ENCODE measurements around the gene ZGRF1. TPM values are rescaled to one million over a fixed set of nuclear protein-coding genes. Genes with fewer than 3 reads are reported as not detected.

ZGRF1 gene
- total RNA-seq, 4 donors from 2014 or later, result 1.5 to 10.0 (median 3.7) TPM

DNA sequence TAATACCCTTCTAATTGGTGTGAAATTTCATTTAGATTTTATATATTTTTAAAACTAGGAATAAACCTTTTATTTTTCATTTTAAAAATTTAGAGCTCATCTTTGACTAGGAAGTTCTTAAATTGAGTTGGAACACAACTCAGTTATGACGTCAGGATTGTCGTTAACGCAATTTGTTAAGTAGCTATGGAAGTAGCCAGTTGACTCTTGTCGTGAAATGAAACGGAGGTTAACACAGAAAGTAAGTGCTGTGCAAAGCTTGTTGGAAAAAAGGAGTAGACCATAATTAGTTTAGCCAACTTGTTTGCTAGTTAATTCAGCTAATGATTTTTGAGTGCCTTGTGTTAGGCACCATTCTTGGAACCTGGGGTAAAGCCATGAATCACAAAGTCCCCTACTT, 18.6 kb upstream of the ZGRF1 start:
- 82% methylated on average over 5 of the region's 5 CpGs for WGBS
- intact Hi-C loops (cut with DNase I), result no loop called here
- H3K4me3 ChIP-seq, result no peak overlapping the region
- no peak for DNase-seq (ENCODE audit: extremely low spot score)
- H3K9me3 ChIP-seq, result no peaks in the 10 kb centered on the region
- H3K36me3 ChIP-seq, result peaks cover 49 to 95% (median 68%) of the 10 kb centered on the region in 4 donors
- H3K27ac ChIP-seq (replicated peaks in 1 of 4), result no peak overlapping the region
- H3K27me3 ChIP-seq, result no peaks in the 10 kb centered on the region
- no peaks in the 10 kb centered on the region for H3K4me1 ChIP-seq
- TF ChIP-seq EP300 (IDR thresholded peaks at IDR 0.05) (no peak), POLR2AphosphoS5 (IDR thresholded peaks at IDR 0.05) (no peak), POLR2A (IDR thresholded peaks at IDR 0.05; ENCODE audit: low read depth) (no peak)
- TF ChIP-seq, protein P1, sequence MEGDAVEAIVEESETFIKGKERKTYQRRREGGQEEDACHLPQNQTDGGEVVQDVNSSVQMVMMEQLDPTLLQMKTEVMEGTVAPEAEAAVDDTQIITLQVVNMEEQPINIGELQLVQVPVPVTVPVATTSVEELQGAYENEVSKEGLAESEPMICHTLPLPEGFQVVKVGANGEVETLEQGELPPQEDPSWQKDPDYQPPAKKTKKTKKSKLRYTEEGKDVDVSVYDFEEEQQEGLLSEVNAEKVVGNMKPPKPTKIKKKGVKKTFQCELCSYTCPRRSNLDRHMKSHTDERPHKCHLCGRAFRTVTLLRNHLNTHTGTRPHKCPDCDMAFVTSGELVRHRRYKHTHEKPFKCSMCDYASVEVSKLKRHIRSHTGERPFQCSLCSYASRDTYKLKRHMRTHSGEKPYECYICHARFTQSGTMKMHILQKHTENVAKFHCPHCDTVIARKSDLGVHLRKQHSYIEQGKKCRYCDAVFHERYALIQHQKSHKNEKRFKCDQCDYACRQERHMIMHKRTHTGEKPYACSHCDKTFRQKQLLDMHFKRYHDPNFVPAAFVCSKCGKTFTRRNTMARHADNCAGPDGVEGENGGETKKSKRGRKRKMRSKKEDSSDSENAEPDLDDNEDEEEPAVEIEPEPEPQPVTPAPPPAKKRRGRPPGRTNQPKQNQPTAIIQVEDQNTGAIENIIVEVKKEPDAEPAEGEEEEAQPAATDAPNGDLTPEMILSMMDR (IDR thresholded peaks at IDR 0.05), result no peak

DNA sequence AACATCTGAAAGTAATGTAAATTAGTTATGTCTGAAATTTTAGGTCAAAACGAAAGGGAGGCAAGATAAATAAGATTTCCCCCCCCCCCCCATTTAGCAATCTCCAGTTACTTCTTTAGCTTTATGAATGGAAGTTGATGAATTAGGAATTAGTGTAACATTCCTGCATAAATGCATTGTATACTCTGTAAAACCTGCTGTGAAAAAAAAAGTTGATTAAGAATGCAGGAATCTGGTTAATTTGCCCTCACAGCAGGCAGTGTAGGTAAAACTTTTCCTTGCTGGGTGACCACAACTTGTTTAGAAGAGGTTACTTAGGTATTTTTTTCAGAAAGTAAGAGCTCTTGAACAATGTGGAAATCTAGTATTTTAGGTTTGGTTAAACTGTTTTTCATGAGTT, 15.5 kb upstream of the ZGRF1 start:
- TF ChIP-seq, protein P1 (IDR thresholded peaks at IDR 0.05), result no peak
- TF ChIP-seq POLR2A (IDR thresholded peaks at IDR 0.05; ENCODE audit: low read depth) (no peak), EP300 (IDR thresholded peaks at IDR 0.05) (no peak), POLR2AphosphoS5 (IDR thresholded peaks at IDR 0.05) (no peak)
- intact Hi-C loops (cut with DNase I), result no loop called here
- Histone ChIP-seq H3K27ac (replicated peaks in 1 of 4) (no peak overlapping the region), H3K4me1 (no peaks in the 10 kb centered on the region), H3K4me3 (no peak overlapping the region), H3K27me3 (no peaks in the 10 kb centered on the region), H3K36me3 (peaks cover 53 to 100% (median 82%) of the 10 kb centered on the region in 4 donors), H3K9me3 (no peaks in the 10 kb centered on the region)
- DNase-seq (ENCODE audit: extremely low spot score), result no peak
- WGBS, result 63% methylated on average over 1 of the region's 1 CpG

DNA sequence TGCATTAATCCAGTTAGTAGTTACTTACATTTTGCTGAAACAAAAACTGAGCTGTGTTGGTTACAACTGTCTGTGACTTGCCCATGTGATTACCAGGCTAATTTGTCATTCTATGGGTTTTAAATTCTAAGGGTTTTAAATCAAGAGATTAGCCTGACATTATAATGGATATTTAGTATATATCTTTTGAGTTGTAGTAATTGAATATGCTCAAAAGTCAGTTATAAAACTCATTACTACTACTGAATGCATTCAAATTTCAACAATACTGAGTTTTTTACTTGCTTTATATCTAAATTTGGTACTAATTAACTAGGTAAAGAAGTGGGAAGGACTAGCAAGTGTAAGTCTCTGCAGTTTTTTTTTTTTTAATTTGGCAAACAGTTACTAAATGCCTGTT, 14.9 kb upstream of the ZGRF1 start:
- H3K9me3 ChIP-seq, result no peaks in the 10 kb centered on the region

DNA sequence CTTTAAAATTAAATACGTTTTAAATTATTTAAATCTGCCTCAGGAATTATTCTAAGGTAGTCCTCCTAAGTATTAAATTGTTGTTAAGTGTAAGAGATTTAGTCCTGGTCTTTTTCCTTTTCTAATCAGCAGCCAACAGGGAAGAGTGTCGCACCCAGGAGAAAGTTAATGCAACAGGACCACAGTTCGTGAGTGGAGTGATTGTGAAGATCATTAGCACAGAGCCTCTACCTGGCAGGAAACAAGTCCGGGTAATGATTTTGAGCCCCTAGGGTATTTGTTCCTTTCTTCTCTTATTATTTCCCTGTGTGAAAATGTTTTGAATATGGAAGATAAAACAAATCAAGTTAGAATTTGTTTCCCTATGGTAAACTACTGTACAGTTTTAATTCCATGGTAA, 13.6 kb upstream of the ZGRF1 start:
- no peak overlapping the region for H3K4me3 ChIP-seq
- no peak overlapping the region for H3K27ac ChIP-seq (replicated peaks in 1 of 4)
- H3K4me1 ChIP-seq, result no peaks in the 10 kb centered on the region
- intact Hi-C loops (cut with DNase I), result no loop called here
- H3K27me3 ChIP-seq, result no peaks in the 10 kb centered on the region
- peaks cover 62 to 100% (median 85%) of the 10 kb centered on the region in 4 donors for H3K36me3 ChIP-seq
- no peaks in the 10 kb centered on the region for H3K9me3 ChIP-seq
- TF ChIP-seq, protein P1 (IDR thresholded peaks at IDR 0.05), result no peak
- TF ChIP-seq EP300 (IDR thresholded peaks at IDR 0.05) (no peak), POLR2AphosphoS5 (IDR thresholded peaks at IDR 0.05) (no peak), POLR2A (IDR thresholded peaks at IDR 0.05; ENCODE audit: low read depth) (no peak)
- DNase-seq (ENCODE audit: extremely low spot score), result no peak
- WGBS, result 57% methylated on average over 4 of the region's 4 CpGs

More for the DNA sequence above, 14.9 kb upstream of the ZGRF1 start:
- Histone ChIP-seq H3K36me3 (peaks cover 59 to 100% (median 85%) of the 10 kb centered on the region in 4 donors), H3K27me3 (no peaks in the 10 kb centered on the region), H3K27ac (replicated peaks in 1 of 4) (no peak overlapping the region), H3K4me1 (no peaks in the 10 kb centered on the region), H3K4me3 (no peak overlapping the region)
- intact Hi-C loops (cut with DNase I), result no loop called here
- no peak for DNase-seq (ENCODE audit: extremely low spot score)
- no peak for TF ChIP-seq POLR2AphosphoS5 (IDR thresholded peaks at IDR 0.05)
- no peak for TF ChIP-seq EP300 (IDR thresholded peaks at IDR 0.05)
- no peak for TF ChIP-seq POLR2A (IDR thresholded peaks at IDR 0.05; ENCODE audit: low read depth)
- TF ChIP-seq, protein P1 (IDR thresholded peaks at IDR 0.05), result no peak

DNA sequence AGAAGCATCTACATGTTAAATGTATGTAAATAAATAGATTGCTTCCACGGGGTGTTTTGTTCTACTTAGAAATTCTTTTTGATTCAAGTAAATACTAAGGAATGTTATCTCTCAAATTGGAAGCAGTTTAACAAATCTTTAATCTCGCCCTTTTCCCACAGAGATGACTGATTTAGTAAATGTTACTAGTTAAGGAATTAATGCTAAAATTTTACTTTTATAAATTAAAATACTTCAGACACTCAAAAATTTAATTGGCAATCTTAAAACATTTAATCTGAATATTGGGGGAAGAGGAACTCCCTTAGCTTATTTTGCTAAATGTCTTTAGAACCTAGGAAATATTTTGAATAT, 12.3 kb upstream of the ZGRF1 start:
- no peak for DNase-seq (ENCODE audit: extremely low spot score)
- Histone ChIP-seq H3K36me3 (peaks cover 58 to 95% (median 80%) of the 10 kb centered on the region in 4 donors), H3K9me3 (no peaks in the 10 kb centered on the region), H3K27ac (replicated peaks in 1 of 4) (no peak overlapping the region), H3K4me1 (no peaks in the 10 kb centered on the region), H3K27me3 (no peaks in the 10 kb centered on the region), H3K4me3 (no peak overlapping the region)
- WGBS, result 56% methylated on average over 2 of the region's 2 CpGs
- intact Hi-C loops (cut with DNase I), result no loop called here
- TF ChIP-seq POLR2A (IDR thresholded peaks at IDR 0.05; ENCODE audit: low read depth) (no peak), POLR2AphosphoS5 (IDR thresholded peaks at IDR 0.05) (no peak), EP300 (IDR thresholded peaks at IDR 0.05) (no peak)
- TF ChIP-seq, protein P1 (IDR thresholded peaks at IDR 0.05), result no peak
